IMR-90 (cell line): ENCODE results near the gene NIT1.

Source experiments
- CEBPB ChIP-seq: IDR thresholded peaks from 2 replicates; pipeline ENCODE4 v1.6.1; 2012; ENCODE audit warnings: low read depth, low read length, improper control_type of control experiment
- MXI1 ChIP-seq: IDR thresholded peaks from 2 replicates; pipeline ENCODE4 v1.6.1; 2012; ENCODE audit warnings: low read depth, mild to moderate bottlenecking, low read length, moderate library complexity, borderline replicate concordance
- POLR2A ChIP-seq: IDR thresholded peaks from 2 replicates; pipeline ENCODE4 v1.6.1; 2012; ENCODE audit warnings: mild to moderate bottlenecking, low read depth, low read length
- RFX5 ChIP-seq: IDR thresholded peaks from 2 replicates; pipeline ENCODE4 v1.8.0; 2012; ENCODE audit warnings: low read depth, mild to moderate bottlenecking, low read length, moderate library complexity
- SMC3 ChIP-seq: fragments of 150-350 bp; IDR thresholded peaks from 2 replicates; pipeline ENCODE4 v1.6.1; 2016; ENCODE audit warnings: low read depth, mild to moderate bottlenecking, antibody characterized with exemption, low read length, moderate library complexity
- USF2 ChIP-seq: fragments of 150-350 bp; IDR thresholded peaks from 2 replicates; pipeline ENCODE4 v1.6.1; 2017; ENCODE audit warnings: mild to moderate bottlenecking, antibody characterized with exemption, low read length, low read depth
- TF ChIP-seq, protein P1 (sequence below): conservative IDR thresholded peaks from 2 replicates; pipeline ENCODE4 v1.5.1; 2012; ENCODE audit warnings: mild to moderate bottlenecking, low read depth, low read length, improper control_type of control experiment

- TF ChIP-seq RFX5, result no peak
- TF ChIP-seq, protein P1, sequence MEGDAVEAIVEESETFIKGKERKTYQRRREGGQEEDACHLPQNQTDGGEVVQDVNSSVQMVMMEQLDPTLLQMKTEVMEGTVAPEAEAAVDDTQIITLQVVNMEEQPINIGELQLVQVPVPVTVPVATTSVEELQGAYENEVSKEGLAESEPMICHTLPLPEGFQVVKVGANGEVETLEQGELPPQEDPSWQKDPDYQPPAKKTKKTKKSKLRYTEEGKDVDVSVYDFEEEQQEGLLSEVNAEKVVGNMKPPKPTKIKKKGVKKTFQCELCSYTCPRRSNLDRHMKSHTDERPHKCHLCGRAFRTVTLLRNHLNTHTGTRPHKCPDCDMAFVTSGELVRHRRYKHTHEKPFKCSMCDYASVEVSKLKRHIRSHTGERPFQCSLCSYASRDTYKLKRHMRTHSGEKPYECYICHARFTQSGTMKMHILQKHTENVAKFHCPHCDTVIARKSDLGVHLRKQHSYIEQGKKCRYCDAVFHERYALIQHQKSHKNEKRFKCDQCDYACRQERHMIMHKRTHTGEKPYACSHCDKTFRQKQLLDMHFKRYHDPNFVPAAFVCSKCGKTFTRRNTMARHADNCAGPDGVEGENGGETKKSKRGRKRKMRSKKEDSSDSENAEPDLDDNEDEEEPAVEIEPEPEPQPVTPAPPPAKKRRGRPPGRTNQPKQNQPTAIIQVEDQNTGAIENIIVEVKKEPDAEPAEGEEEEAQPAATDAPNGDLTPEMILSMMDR, result no peak
- TF ChIP-seq MXI1, result no peak
- no peak for TF ChIP-seq CEBPB
- no peak for TF ChIP-seq POLR2A
- no peak for TF ChIP-seq USF2
- no peak for TF ChIP-seq SMC3
Observed at GRCh38 chr1:161086457-161086856, 31.4 kb upstream of the NIT1 start.
